ENCODE results near the gene USP7. TPM values are rescaled to one million over a fixed set of nuclear protein-coding genes. Genes with fewer than 3 reads are reported as not detected.

The USP7 gene
- total RNA-seq, 4 donors from 2014 or later: 125 to 139 (median 130) TPM

- H3K9me3 ChIP-seq: no peaks in the 10 kb centered on the region
- no peak for TF ChIP-seq CTCF (IDR thresholded peaks at IDR 0.05)
- TF ChIP-seq POLR2A (IDR thresholded peaks at IDR 0.05): no peak
- H3K27ac ChIP-seq: no peak overlapping the region
- no peak overlapping the region for H3K4me3 ChIP-seq
- H3K4me1 ChIP-seq: no peaks in the 10 kb centered on the region
- peaks cover 0 to 52% (median 0%) of the 10 kb centered on the region in 3 donors for H3K36me3 ChIP-seq
- no peaks in the 10 kb centered on the region for H3K27me3 ChIP-seq
- peak in 1 of 3 donors; percentile 30 for DNase-seq
Observed at GRCh38 chr16:8855972-8856371, 107.7 kb downstream of the USP7 start.

GRCh38 chr16:8855051-8855786, 108.5 kb downstream of the USP7 start:
- Histone ChIP-seq H3K36me3 (peaks cover 0 to 57% (median 0%) of the 10 kb centered on the region in 3 donors), H3K9me3 (no peaks in the 10 kb centered on the region), H3K27ac (no peak overlapping the region), H3K4me1 (peaks cover 0 to 2% (median under 1%) of the 10 kb centered on the region in 4 donors), H3K4me3 (no peak overlapping the region), H3K27me3 (no peaks in the 10 kb centered on the region)
- DNase-seq: peak in 1 of 3 donors; percentile 43
- TF ChIP-seq POLR2A (IDR thresholded peaks at IDR 0.05): no peak
- peak in 2 of 6 experiments; percentile 12 to 24 for TF ChIP-seq CTCF (IDR thresholded peaks at IDR 0.05)

- peak in 1 of 3 donors; percentile 34 for DNase-seq
- no peak overlapping the region for H3K27ac ChIP-seq
Observed at GRCh38 chr16:8854298-8854948, 109.3 kb downstream of the USP7 start.

GRCh38 chr16:8853611-8854010, 110.1 kb downstream of the USP7 start:
- peak in 1 of 3 donors; percentile 12 for DNase-seq
- Histone ChIP-seq H3K4me1 (peaks cover 0 to 4% (median 2%) of the 10 kb centered on the region in 4 donors), H3K9me3 (peaks cover 0 to 3% (median 0%) of the 10 kb centered on the region in 4 donors), H3K4me3 (no peak overlapping the region), H3K36me3 (peaks cover 0 to 65% (median 0%) of the 10 kb centered on the region in 3 donors), H3K27ac (no peak overlapping the region), H3K27me3 (no peaks in the 10 kb centered on the region)
- TF ChIP-seq POLR2A (IDR thresholded peaks at IDR 0.05) (no peak), CTCF (IDR thresholded peaks at IDR 0.05) (no peak)

More at GRCh38 chr16:8854298-8854948, 109.3 kb downstream of the USP7 start:
- TF ChIP-seq POLR2A (IDR thresholded peaks at IDR 0.05) (no peak), CTCF (IDR thresholded peaks at IDR 0.05) (no peak)
- no peak overlapping the region for H3K4me3 ChIP-seq
- no peaks in the 10 kb centered on the region for H3K9me3 ChIP-seq
- H3K27me3 ChIP-seq: no peaks in the 10 kb centered on the region
- peaks cover 0 to 65% (median 0%) of the 10 kb centered on the region in 3 donors for H3K36me3 ChIP-seq
- H3K4me1 ChIP-seq: peaks cover 0 to 4% (median 2%) of the 10 kb centered on the region in 4 donors

- Histone ChIP-seq H3K4me1 (peaks cover 0 to 4% (median 2%) of the 10 kb centered on the region in 4 donors), H3K9me3 (peaks cover 0 to 3% (median 0%) of the 10 kb centered on the region in 4 donors), H3K4me3 (no peak overlapping the region), H3K27ac (no peak overlapping the region), H3K36me3 (peaks cover 0 to 65% (median 0%) of the 10 kb centered on the region in 3 donors), H3K27me3 (no peaks in the 10 kb centered on the region)
- DNase-seq: peak in 1 of 3 donors; percentile 33
- TF ChIP-seq POLR2A (IDR thresholded peaks at IDR 0.05) (no peak), CTCF (IDR thresholded peaks at IDR 0.05) (no peak)
Observed at GRCh38 chr16:8853150-8853549, 110.6 kb downstream of the USP7 start.

All from Peyer's patch (tissue), 4 donors.